HG03575 (cell line): ENCODE results near the gene RANBP6.

Experiments
- ATAC-seq: cut with Tn5 transposase; IDR thresholded peaks from one replicate; pipeline ENCODE4 v1.9.1; 2021; ENCODE audit not compliant: unreplicated experiment, insufficient number of reproducible peaks, low FRiP score; ENCODE audit errors: extremely low read depth

The RANBP6 gene

GRCh38 chr9:6008169-6008979 is 7.0 kb downstream of the RANBP6 start:
- peak; percentile 59 for ATAC-seq

GRCh38 chr9:6007770-6008168 is 7.7 kb downstream of the RANBP6 start:
- ATAC-seq = no peak

GRCh38 chr9:6007058-6007769 is 8.2 kb downstream of the RANBP6 start:
- ATAC-seq = peak; percentile 33

GRCh38 chr9:6006749-6007057 is 8.7 kb downstream of the RANBP6 start:
- no peak for ATAC-seq

- no peak for ATAC-seq
Measured at GRCh38 chr9:6000955-6001354, 14.5 kb downstream of the RANBP6 start.

- no peak for ATAC-seq
Measured at GRCh38 chr9:5999443-6000101, 15.9 kb downstream of the RANBP6 start.

- ATAC-seq = no peak
Measured at GRCh38 chr9:5994493-5994892, 20.9 kb downstream of the RANBP6 start.

- ATAC-seq = no peak
Measured at GRCh38 chr9:5988265-5988664, 27.2 kb downstream of the RANBP6 start.

- ATAC-seq = no peak
Measured at GRCh38 chr9:5983042-5983441, 32.4 kb downstream of the RANBP6 start.

- no peak for ATAC-seq
Measured at GRCh38 chr9:5982317-5982716, 33.1 kb downstream of the RANBP6 start.

GRCh38 chr9:5978523-5978922 is 36.9 kb downstream of the RANBP6 start:
- ATAC-seq = no peak

GRCh38 chr9:5976674-5977397 is 38.6 kb downstream of the RANBP6 start:
- no peak for ATAC-seq

GRCh38 chr9:5971740-5972139 is 43.7 kb downstream of the RANBP6 start:
- ATAC-seq = no peak
